SK-N-MC (cell line): ENCODE data around the gene RGS6.

Experiments used
- EZH2 ChIP-seq: fragments of 200-600 bp; sonication (generic); IDR thresholded peaks from one replicate; pipeline ENCODE4 v1.6.1; 2017; ENCODE audit warnings: antibody characterized with exemption
- POLR2AphosphoS5 ChIP-seq: IDR thresholded peaks from 2 replicates; pipeline ENCODE4 v1.6.1; 2012; ENCODE audit warnings: mild to moderate bottlenecking, low read depth, low read length, borderline replicate concordance

DNA sequence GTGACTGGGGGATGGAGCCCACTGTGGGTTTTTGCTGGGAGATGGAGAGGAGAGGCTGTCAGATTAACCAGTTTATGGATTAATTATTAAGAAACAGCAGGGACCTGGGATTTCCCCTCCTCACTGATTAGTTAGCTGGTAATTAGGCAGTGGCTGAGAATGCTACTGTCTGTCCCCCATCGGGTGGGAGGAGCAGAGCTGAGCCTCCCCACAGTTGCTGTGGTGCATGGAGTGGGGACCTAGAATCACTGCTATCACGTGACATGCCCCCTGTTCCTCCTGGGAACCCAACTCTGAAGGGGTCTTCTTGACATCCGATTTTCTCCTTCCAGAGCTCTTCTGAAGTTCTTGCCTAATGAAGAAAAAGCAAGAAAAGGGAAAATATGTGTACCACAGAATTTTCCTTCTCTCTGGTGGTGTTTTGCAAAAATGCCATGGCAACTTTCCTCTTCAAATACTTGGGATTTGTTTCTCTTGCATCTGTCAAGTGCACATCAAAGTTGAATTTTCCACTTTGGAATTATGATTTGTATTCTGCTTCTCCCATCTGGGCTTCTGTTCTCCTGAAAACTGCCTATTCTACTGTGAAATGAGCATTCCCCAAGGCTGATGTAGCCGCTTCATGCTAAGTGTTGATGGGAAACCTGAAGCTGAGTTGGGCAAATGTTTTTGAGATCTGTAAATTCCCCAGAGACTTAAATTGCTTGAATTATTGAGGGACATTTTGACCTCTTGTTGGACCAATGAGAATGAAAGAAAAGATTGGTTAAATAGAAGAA is 264.2 kb downstream of the RGS6 start:
- no peak for TF ChIP-seq EZH2
- TF ChIP-seq POLR2AphosphoS5 = no peak
